Hematopoietic multipotent progenitor cell treated with erythropoietin and hydrocortisone succinate and interleukin-3 and kit ligand, for 17 days (in vitro differentiated cells): ENCODE data around the gene LSM7.
A peak's percentile ranks its signal among the peaks of the same experiment; 100 is the strongest.
"Not testable (repeated sequence)": the region's sequence is repeated elsewhere in the genome, so short reads cannot be mapped to it uniquely, and the experiment has no call there.

ENCODE experiments used
- DNase-seq: peaks from one replicate; pipeline ENCODE4 v3.0.0-alpha.2; 2015; ENCODE audit warnings: low spot score

The LSM7 gene

GRCh38 chr19:2355168-2356035, 27.0 kb upstream of the LSM7 start:
- no peak for DNase-seq

GRCh38 chr19:2354670-2355069, 26.3 kb upstream of the LSM7 start:
- DNase-seq = no peak

- DNase-seq = peak; percentile 13
Measured at GRCh38 chr19:2353887-2354592, 25.7 kb upstream of the LSM7 start.

- no peak for DNase-seq
Measured at GRCh38 chr19:2353159-2353886, 24.9 kb upstream of the LSM7 start.

- DNase-seq = no peak
Measured at GRCh38 chr19:2352121-2352520, 23.7 kb upstream of the LSM7 start.

- DNase-seq = no peak
Measured at GRCh38 chr19:2351591-2351990, 23.2 kb upstream of the LSM7 start.

- no peak for DNase-seq
Measured at GRCh38 chr19:2350656-2351055, 22.3 kb upstream of the LSM7 start.

GRCh38 chr19:2349818-2350217, 21.4 kb upstream of the LSM7 start:
- DNase-seq = not testable (repeated sequence)

GRCh38 chr19:2345794-2346663, 17.6 kb upstream of the LSM7 start:
- DNase-seq = peak; percentile 83

GRCh38 chr19:2345076-2345475, 16.7 kb upstream of the LSM7 start:
- no peak for DNase-seq

GRCh38 chr19:2344381-2344870, 16.0 kb upstream of the LSM7 start:
- DNase-seq = no peak

- no peak for DNase-seq
Measured at GRCh38 chr19:2343289-2343982, 15.1 kb upstream of the LSM7 start.

- DNase-seq = no peak
Measured at GRCh38 chr19:2342656-2343288, 14.4 kb upstream of the LSM7 start.

GRCh38 chr19:2341982-2342381, 13.6 kb upstream of the LSM7 start:
- no peak for DNase-seq

GRCh38 chr19:2341244-2341751, 12.9 kb upstream of the LSM7 start:
- DNase-seq = no peak

GRCh38 chr19:2340496-2341243, 12.3 kb upstream of the LSM7 start:
- DNase-seq = no peak

- DNase-seq = no peak
Measured at GRCh38 chr19:2339644-2340310, 11.4 kb upstream of the LSM7 start.

GRCh38 chr19:2338751-2339643, 10.6 kb upstream of the LSM7 start:
- DNase-seq = no peak
